CD14-positive monocyte (primary cell): ENCODE data around the gene WFDC12. TPM values are rescaled to one million over a fixed set of nuclear protein-coding genes. Genes with fewer than 3 reads are reported as not detected.

Experiments used
- DNase-seq, 3 donors: peaks; one replicate each; pipeline ENCODE4 v3.0.0-alpha.2; 2011 to 2022
- H2AFZ ChIP-seq: 2 replicates; pipeline ENCODE4 v1.6.0; 2012; ENCODE audit warnings: mild to moderate bottlenecking, low read depth, low read length, inconsistent platforms; ENCODE audit not compliant: insufficient read depth, poor library complexity, severe bottlenecking
- H3K27ac ChIP-seq, 2 donors: 1 replicate in 1 of 2; 2 replicates in 1 of 2; pipeline ENCODE4 v1.5.1; 2012 to 2013; ENCODE audit warnings: low read length in 2 of 2, control low read depth in 1 of 2, inconsistent platforms in 1 of 2, low read depth in 1 of 2, mild to moderate bottlenecking in 1 of 2
- H3K27me3 ChIP-seq, 2 donors: one replicate each; pipeline versions ENCODE4 v1.6.0 to v1.6.1; 2011 to 2013; ENCODE audit warnings: low read length in 2 of 2; ENCODE audit not compliant: control insufficient read depth in 2 of 2, insufficient read depth in 2 of 2
- H3K36me3 ChIP-seq, 2 donors: replicated peaks in 1 of 2; 1 replicate in 1 of 2; 2 replicates in 1 of 2; pipeline versions ENCODE4 v1.5.1 to v1.6.1; 2012 to 2013; ENCODE audit warnings: low read length in 2 of 2, control low read depth in 1 of 2, inconsistent platforms in 1 of 2, mild to moderate bottlenecking in 1 of 2; ENCODE audit not compliant: insufficient read depth in 2 of 2, control insufficient read depth in 1 of 2
- H3K4me1 ChIP-seq, 2 donors: 1 replicate in 1 of 2; 2 replicates in 1 of 2; pipeline versions ENCODE4 v1.5.1 to v1.6.1; 2012 to 2013; ENCODE audit warnings: low read length in 2 of 2, control low read depth in 1 of 2, inconsistent platforms in 1 of 2, mild to moderate bottlenecking in 1 of 2, moderate library complexity in 1 of 2; ENCODE audit not compliant: insufficient read depth in 2 of 2, control insufficient read depth in 1 of 2
- H3K4me2 ChIP-seq: replicated peaks from 2 replicates; pipeline ENCODE3; 2012; ENCODE audit warnings: low read length, moderate library complexity, mild to moderate bottlenecking; ENCODE audit not compliant: poor library complexity, severe bottlenecking; ENCODE audit errors: extremely low read depth
- H3K4me3 ChIP-seq, 3 experiments: fragments of 200-600 bp in 1 of 3; sonication (generic) in 1 of 3; replicated peaks in 1 of 3; 1 replicate in 2 of 3; 2 replicates in 1 of 3; pipeline ENCODE4 v1.5.1; 2011 to 2013; ENCODE audit warnings: low read length in 3 of 3, mild to moderate bottlenecking in 3 of 3, control low read depth in 2 of 3, low read depth in 2 of 3, inconsistent platforms in 1 of 3, moderate library complexity in 1 of 3
- H3K79me2 ChIP-seq: 2 replicates; pipeline ENCODE4 v1.6.0; 2012; ENCODE audit warnings: mild to moderate bottlenecking, control low read depth, inconsistent platforms, low read length, moderate library complexity; ENCODE audit not compliant: insufficient read depth
- H3K9ac ChIP-seq: 2 replicates; pipeline ENCODE4 v1.6.0; 2017; ENCODE audit warnings: low read length, mild to moderate bottlenecking; ENCODE audit not compliant: insufficient read depth, poor library complexity, severe bottlenecking
- H3K9me3 ChIP-seq, 2 donors: replicated peaks in 1 of 2; 1 replicate in 1 of 2; 2 replicates in 1 of 2; pipeline versions ENCODE4 v1.5.1 to v1.6.1; 2012 to 2013; ENCODE audit warnings: low read length in 2 of 2, control low read depth in 1 of 2; ENCODE audit not compliant: control insufficient read depth in 1 of 2, insufficient read depth in 1 of 2
- H4K20me1 ChIP-seq: 2 replicates; pipeline ENCODE4 v1.6.0; 2012; ENCODE audit warnings: mild to moderate bottlenecking, low read length, control low read depth, moderate library complexity; ENCODE audit not compliant: insufficient read depth
- H3K27ac Mint-ChIP-seq, 7 donors: one replicate each; pipeline ENCODE4 v1.8.0; 2020; ENCODE audit warnings: mild to moderate bottlenecking in 7 of 7, mixed read lengths in 7 of 7, moderate library complexity in 6 of 7, inconsistent platforms in 2 of 7
- H3K27me3 Mint-ChIP-seq, 3 donors: one replicate each; pipeline ENCODE4 v1.8.0; 2021 to 2022; ENCODE audit warnings: low read depth in 3 of 3, mild to moderate bottlenecking in 3 of 3, mixed read lengths in 3 of 3, moderate library complexity in 3 of 3, inconsistent platforms in 1 of 3
- H3K36me3 Mint-ChIP-seq, 2 donors: one replicate each; pipeline ENCODE4 v1.8.0; 2020; ENCODE audit warnings: mixed read lengths in 2 of 2, inconsistent platforms in 1 of 2, mild to moderate bottlenecking in 1 of 2
- H3K4me1 Mint-ChIP-seq: one replicate; pipeline ENCODE4 v1.8.0; 2020; ENCODE audit warnings: mild to moderate bottlenecking, mixed read lengths
- H3K4me3 Mint-ChIP-seq, 2 donors: one replicate each; pipeline ENCODE4 v1.8.0; 2020; ENCODE audit warnings: mild to moderate bottlenecking in 2 of 2, mixed read lengths in 2 of 2, moderate library complexity in 1 of 2
- H3K9me3 Mint-ChIP-seq, 7 donors: one replicate each; pipeline ENCODE4 v1.8.0; 2020 to 2022; ENCODE audit warnings: mixed read lengths in 7 of 7, mild to moderate bottlenecking in 6 of 7, moderate library complexity in 6 of 7, inconsistent platforms in 2 of 7
- CTCF ChIP-seq: fragments of 200-600 bp; IDR thresholded peaks from one replicate; pipeline ENCODE4 v1.8.0; 2022; ENCODE audit warnings: antibody characterized with exemption, mild to moderate bottlenecking
- WGBS: methylation state at CpG from one replicate; pipeline ENCODE4 v1.1.5; 2013; ENCODE audit warnings: missing lambda C conversion rate; ENCODE audit not compliant: insufficient coverage; 5-methylcytosine and 5-hydroxymethylcytosine counted together
- intact Hi-C, 2 donors: fragments of 100-400 bp; cut with micrococcal nuclease; formaldehyde crosslinking; loops; one replicate each; pipeline versions ENCODE4 v1.15.0 to v1.15.1; 2023
- polyA plus RNA-seq, 3 donors: library from polyadenylated mRNA; depleted of rRNA in 1 of 3; unstranded in 2 of 3; stranded (reverse) in 1 of 3; fragments of 300-500 nt in 2 of 3; fragments of >200 nt in 1 of 3; fragmentation: Illumina TruSeq in 2 of 3; gene quantifications; 1 replicate in 2 of 3; 2 replicates in 1 of 3; pipeline ENCODE4 v1.2.3, GENCODE V29; 2012 to 2021

WFDC12 gene
- polyA plus RNA-seq, 3 donors = not detected

- Histone ChIP-seq H3K27ac (no peak overlapping the region), H2AFZ (no peak overlapping the region), H3K9ac (no peak overlapping the region), H3K4me1 (no peaks in the 10 kb centered on the region), H3K27me3 (no peaks in the 10 kb centered on the region), H3K79me2 (no peaks in the 10 kb centered on the region), H3K9me3 (no peaks in the 10 kb centered on the region), H4K20me1 (no peaks in the 10 kb centered on the region), H3K36me3 (no peaks in the 10 kb centered on the region), H3K4me3 (no peak overlapping the region), H3K4me2 (no peak overlapping the region)
- WGBS = 47% methylated on average over 12 of the region's 17 CpGs
- no peak for DNase-seq
- Mint-ChIP-seq H3K4me3 (peak overlapping the region in 1 of 2 donors; percentile 48), H3K9me3 (no peaks in the 10 kb centered on the region), H3K27ac (no peak overlapping the region), H3K36me3 (no peaks in the 10 kb centered on the region), H3K4me1 (no peaks in the 10 kb centered on the region), H3K27me3 (peaks cover 12 to 15% (median 15%) of the 10 kb centered on the region in 3 donors)
- peak; percentile 58 for TF ChIP-seq CTCF
- intact Hi-C loops = no loop called here
Measured at GRCh38 chr20:45111799-45112471, 12.3 kb downstream of the WFDC12 start.

GRCh38 chr20:45111285-45111684, 13.0 kb downstream of the WFDC12 start:
- H3K27me3 Mint-ChIP-seq = peaks cover 12 to 17% (median 15%) of the 10 kb centered on the region in 3 donors
- H3K27me3 ChIP-seq = peaks cover 0 to 2% of the 10 kb centered on the region in 2 donors
- no peak overlapping the region for H3K27ac Mint-ChIP-seq

More at GRCh38 chr20:45111285-45111684, 13.0 kb downstream of the WFDC12 start:
- intact Hi-C loops = no loop called here
- no peaks in the 10 kb centered on the region for H4K20me1 ChIP-seq
- DNase-seq = no peak
- no peak overlapping the region for H3K4me3 ChIP-seq
- no peak overlapping the region for H3K4me3 Mint-ChIP-seq
- H3K36me3 ChIP-seq = no peaks in the 10 kb centered on the region
- no peak overlapping the region for H2AFZ ChIP-seq
- no peaks in the 10 kb centered on the region for H3K79me2 ChIP-seq
- H3K4me2 ChIP-seq = no peak overlapping the region
- WGBS = 93% methylated on average over 10 of the region's 11 CpGs
- H3K4me1 ChIP-seq = no peaks in the 10 kb centered on the region
- no peaks in the 10 kb centered on the region for H3K9me3 ChIP-seq
- H3K4me1 Mint-ChIP-seq = no peaks in the 10 kb centered on the region
- H3K9ac ChIP-seq = no peak overlapping the region
- no peaks in the 10 kb centered on the region for H3K36me3 Mint-ChIP-seq
- H3K27ac ChIP-seq = no peak overlapping the region
- H3K9me3 Mint-ChIP-seq = no peaks in the 10 kb centered on the region
- TF ChIP-seq CTCF = no peak
